SK-N-SH (cell line): ENCODE measurements around the gene SH3BGR. TPM values are rescaled to one million over a fixed set of nuclear protein-coding genes. Genes with fewer than 3 reads are reported as not detected.

Experiments
- CTCF ChIA-PET: fragments of 300-600, 350-600 bp; formaldehyde crosslinking; extraction: SDS; loops from one replicate; lab custom pipeline; 2021; lab: Yijun Ruan, JAX
- POLR2A ChIA-PET: fragments of 350-600 bp; sonication (Branson Sonifier 250); formaldehyde crosslinking; extraction: SDS; loops from one replicate; lab custom pipeline; 2020; ENCODE audit warnings: antibody characterized with exemption, inconsistent platforms; lab: Yijun Ruan, JAX
- DNase-seq: peaks from one replicate; pipeline ENCODE4 v3.0.0; 2012
- H2AFZ ChIP-seq: fragments of 200-600 bp; sonication (generic); 2 replicates; pipeline ENCODE4 v1.8.1; 2016; ENCODE audit warnings: antibody characterized with exemption, mild to moderate bottlenecking, low read depth
- H3F3A ChIP-seq: fragments of 200-600 bp; sonication (generic); replicated peaks from 2 replicates; pipeline ENCODE3; 2016; ENCODE audit warnings: antibody characterized with exemption, mild to moderate bottlenecking; ENCODE audit not compliant: insufficient read depth
- H3K27ac ChIP-seq, 2 experiments: fragments of 200-500 bp in 1 of 2; fragments of 200-600 bp in 1 of 2; sonication (Bioruptor generic) in 1 of 2; sonication (generic), shearing (Covaris generic) in 1 of 2; 2 replicates each; pipeline versions ENCODE4 v1.5.1 to v1.6.1; 2014 to 2016; ENCODE audit warnings: low read depth in 2 of 2, inconsistent platforms in 1 of 2, low read length in 1 of 2, mild to moderate bottlenecking in 1 of 2, mixed read lengths in 1 of 2
- H3K27me3 ChIP-seq: fragments of 200-600 bp; sonication (generic), shearing (Covaris generic); 2 replicates; pipeline ENCODE4 v1.6.1; 2016; ENCODE audit warnings: mixed run types; ENCODE audit not compliant: insufficient read depth
- H3K36me3 ChIP-seq, 2 experiments: fragments of 200-500 bp in 1 of 2; fragments of 200-600 bp in 1 of 2; sonication (Bioruptor generic) in 1 of 2; sonication (generic) in 1 of 2; replicated peaks in 1 of 2; 2 replicates each; pipeline versions ENCODE3 to v1.5.1; 2014 to 2016; ENCODE audit warnings: low read length in 1 of 2, mild to moderate bottlenecking in 1 of 2; ENCODE audit not compliant: insufficient read depth in 2 of 2, control insufficient read depth in 1 of 2
- H3K4me1 ChIP-seq, 2 experiments: fragments of 200-500 bp in 1 of 2; fragments of 200-600 bp in 1 of 2; sonication (Bioruptor generic) in 1 of 2; sonication (generic), shearing (Covaris generic) in 1 of 2; 2 replicates each; pipeline versions ENCODE4 v1.5.1 to v1.6.1; 2014 to 2016; ENCODE audit warnings: low read depth in 1 of 2, low read length in 1 of 2, mixed run types in 1 of 2; ENCODE audit not compliant: insufficient read depth in 2 of 2, control insufficient read depth in 1 of 2
- H3K4me2 ChIP-seq: fragments of 200-600 bp; sonication (generic), shearing (Covaris generic); 2 replicates; pipeline ENCODE4 v1.6.1; 2017; ENCODE audit warnings: mixed run types
- H3K4me3 ChIP-seq, 2 experiments: fragments of 200-500 bp in 1 of 2; fragments of 200-600 bp in 1 of 2; sonication (Bioruptor generic) in 1 of 2; sonication (generic), shearing (Covaris generic) in 1 of 2; 2 replicates each; pipeline versions ENCODE4 v1.5.1 to v1.8.1; 2014 to 2016; ENCODE audit warnings: low read depth in 2 of 2, inconsistent platforms in 1 of 2, low read length in 1 of 2, mild to moderate bottlenecking in 1 of 2, mixed read lengths in 1 of 2, moderate library complexity in 1 of 2
- H3K79me2 ChIP-seq: fragments of 200-600 bp; sonication (generic); 2 replicates; pipeline ENCODE4 v1.8.1; 2017; ENCODE audit warnings: mild to moderate bottlenecking; ENCODE audit not compliant: insufficient read depth
- H3K9ac ChIP-seq: fragments of 200-600 bp; sonication (generic); 2 replicates; pipeline ENCODE4 v1.6.1; 2017; ENCODE audit warnings: mixed run types
- H3K9me2 ChIP-seq: fragments of 200-600 bp; sonication (generic); 2 replicates; pipeline ENCODE4 v1.6.1; 2017; ENCODE audit warnings: mixed run types
- H3K9me3 ChIP-seq: fragments of 200-600 bp; sonication (generic); 2 replicates; pipeline ENCODE4 v1.6.1; 2017; ENCODE audit warnings: mixed run types, mild to moderate bottlenecking, moderate library complexity
- H4K20me1 ChIP-seq: fragments of 200-600 bp; sonication (generic); 2 replicates; pipeline ENCODE4 v1.6.1; 2017; ENCODE audit warnings: mild to moderate bottlenecking, mixed run types; ENCODE audit not compliant: insufficient read depth
- CHD2 ChIP-seq: fragments of 150-350 bp; IDR thresholded peaks from 2 replicates; pipeline ENCODE4 v1.6.1; 2018; ENCODE audit warnings: low read length; ENCODE audit not compliant: partially characterized antibody
- CTCF ChIP-seq: fragments of 200-600 bp; sonication (generic); IDR thresholded peaks from 2 replicates; pipeline ENCODE4 v1.6.1; 2017; ENCODE audit warnings: antibody characterized with exemption, mild to moderate bottlenecking, moderate library complexity
- ELF1 ChIP-seq: IDR thresholded peaks from 2 replicates; pipeline ENCODE4 v1.4.0; 2012
- EZH2phosphoT487 ChIP-seq: fragments of 200-600 bp; sonication (generic); IDR thresholded peaks from 2 replicates; pipeline ENCODE4 v1.6.1; 2017; ENCODE audit warnings: low read depth, mixed run types, mild to moderate bottlenecking, antibody characterized with exemption, moderate library complexity, borderline replicate concordance
- FOXJ3 ChIP-seq: sonication (generic); formaldehyde crosslinking; IDR thresholded peaks from 2 replicates; pipeline ENCODE4 v1.5.1; 2020; ENCODE audit warnings: mild to moderate bottlenecking, missing genetic modification reagents
- FOXM1 ChIP-seq: IDR thresholded peaks from 2 replicates; pipeline ENCODE4 v1.4.0; 2012; ENCODE audit warnings: low read depth, mild to moderate bottlenecking
- GABPA ChIP-seq: IDR thresholded peaks from 2 replicates; pipeline ENCODE4 v1.4.0; 2012; ENCODE audit warnings: low read depth, mild to moderate bottlenecking
- JUND ChIP-seq: IDR thresholded peaks from 2 replicates; pipeline ENCODE4 v1.4.0; 2012
- MEF2A ChIP-seq: IDR thresholded peaks from 2 replicates; pipeline ENCODE4 v1.4.0; 2012; ENCODE audit warnings: low read depth, borderline replicate concordance
- MXI1 ChIP-seq: IDR thresholded peaks from 2 replicates; pipeline ENCODE4 v1.6.1; 2012; ENCODE audit warnings: mild to moderate bottlenecking, low read depth, low read length, improper control_type of control experiment
- NFIC ChIP-seq: IDR thresholded peaks from 2 replicates; pipeline ENCODE4 v1.4.0; 2012; ENCODE audit warnings: borderline replicate concordance
- NRF1 ChIP-seq: IDR thresholded peaks from 2 replicates; pipeline ENCODE4 v1.6.1; 2012; ENCODE audit warnings: low read depth, mild to moderate bottlenecking, low read length
- PBX3 ChIP-seq: IDR thresholded peaks from 2 replicates; pipeline ENCODE4; 2012
- RCOR1 ChIP-seq: fragments of 150-350 bp; IDR thresholded peaks from 2 replicates; pipeline ENCODE4 v1.6.1; 2017; ENCODE audit warnings: antibody characterized with exemption, low read length
- REST ChIP-seq: IDR thresholded peaks from 2 replicates; pipeline ENCODE4 v1.6.1; 2012; ENCODE audit warnings: mild to moderate bottlenecking, low read depth, low read length, moderate library complexity
- TAF1 ChIP-seq: IDR thresholded peaks from 2 replicates; pipeline ENCODE4 v1.6.1; 2012; ENCODE audit warnings: low read depth, mild to moderate bottlenecking, low read length, moderate library complexity, borderline replicate concordance
- TCF12 ChIP-seq: IDR thresholded peaks from 2 replicates; pipeline ENCODE4 v1.4.0; 2012
- TEAD4 ChIP-seq: IDR thresholded peaks from 2 replicates; pipeline ENCODE4 v1.4.0; 2012; ENCODE audit warnings: mild to moderate bottlenecking, borderline replicate concordance; ENCODE audit not compliant: insufficient read depth
- ZBTB33 ChIP-seq: IDR thresholded peaks from 2 replicates; pipeline ENCODE4 v1.4.0; 2012; ENCODE audit warnings: low read depth, borderline replicate concordance
- WGBS: methylation state at CpG from one replicate; pipeline ENCODE4 v1.1.6; 2017; ENCODE audit warnings: low lambda C conversion rate; 5-methylcytosine and 5-hydroxymethylcytosine counted together
- polyA plus RNA-seq, 3 experiments: library from polyadenylated mRNA; depleted of rRNA; stranded (reverse); fragments of >200 nt; gene quantifications; 2 replicates each; pipeline ENCODE4 v1.2.3, GENCODE V29; 2012

Gene SH3BGR
- polyA plus RNA-seq, 1 of the 3 experiments (the other 2 are of a cell fraction): 1.1 TPM

GRCh38 chr21:39559511-39559910 lies 107.7 kb downstream of the SH3BGR start:
- H3K79me2 ChIP-seq: no peaks in the 10 kb centered on the region
- CTCF ChIA-PET: interaction anchor here (1.4 kb wide), 1 partner anchor 13 kb away, joined by 6 read pairs; no protein-coding TSS in a partner anchor
- no peak overlapping the region for H3K4me3 ChIP-seq
- H2AFZ ChIP-seq: no peak overlapping the region
- H3F3A ChIP-seq: no peaks in the 10 kb centered on the region
- 30% methylated on average over 2 of the region's 3 CpGs for WGBS
- no peaks in the 10 kb centered on the region for H3K9me2 ChIP-seq
- no peaks in the 10 kb centered on the region for H4K20me1 ChIP-seq
- H3K9ac ChIP-seq: no peak overlapping the region
- H3K27ac ChIP-seq: no peak overlapping the region
- no peak for TF ChIP-seq EZH2phosphoT487
- TF ChIP-seq FOXM1: no peak
- TF ChIP-seq TCF12: no peak
- TF ChIP-seq TEAD4: no peak
- no peak for TF ChIP-seq NFIC
- TF ChIP-seq FOXJ3 (CRISPR knock-in tag): no peak
- TF ChIP-seq ELF1: no peak
- no peak for TF ChIP-seq REST
- no peak for TF ChIP-seq GABPA
- TF ChIP-seq CTCF: no peak
- TF ChIP-seq RCOR1: no peak
- no peak for TF ChIP-seq MXI1
- no peak for TF ChIP-seq PBX3
- no peak for TF ChIP-seq NRF1
- TF ChIP-seq JUND: no peak
- no peak for TF ChIP-seq MEF2A
- no peak for TF ChIP-seq CHD2
- no peak for TF ChIP-seq TAF1
- TF ChIP-seq ZBTB33: no peak
- TF ChIP-seq, all 33 proteins: peak for 0
- Histone ChIP-seq H3K36me3 (no peaks in the 10 kb centered on the region), H3K27me3 (no peaks in the 10 kb centered on the region), H3K9me3 (no peaks in the 10 kb centered on the region), H3K4me2 (no peak overlapping the region), H3K4me1 (peaks cover 0 to 25% of the 10 kb centered on the region in 2 experiments; a peak in 2 of 4 replicates)
- DNase-seq: no peak
- POLR2A ChIA-PET: no interaction called here
